BJ (cell line): ENCODE results near the gene TRAF3IP1. TPM values are rescaled to one million over a fixed set of nuclear protein-coding genes. Genes with fewer than 3 reads are reported as not detected.

Experiments used
- CTCF ChIA-PET: fragments of 350-600 bp; formaldehyde crosslinking; extraction: SDS; loops from one replicate; lab custom pipeline; 2021; ENCODE audit warnings: antibody characterized with exemption, inconsistent platforms; lab: Yijun Ruan, JAX
- POLR2A ChIA-PET: fragments of 300-600 bp; sonication (Branson Sonifier 250); formaldehyde crosslinking; extraction: SDS; loops from one replicate; lab custom pipeline; 2021; ENCODE audit warnings: antibody characterized with exemption; lab: Charles Lee
- DNase-seq: peaks from one replicate; pipeline ENCODE4 v3.0.0-alpha.2; 2011; ENCODE audit warnings: low read depth
- H3K27me3 ChIP-seq: 2 replicates; pipeline ENCODE4 v1.6.0; 2011; ENCODE audit warnings: low read length; ENCODE audit not compliant: control insufficient read depth, insufficient read depth
- H3K36me3 ChIP-seq: 2 replicates; pipeline ENCODE4 v1.5.1; 2011; ENCODE audit warnings: low read length; ENCODE audit not compliant: control insufficient read depth, insufficient read depth
- H3K4me3 ChIP-seq: 2 replicates; pipeline ENCODE4 v1.5.1; 2011; ENCODE audit warnings: low read depth, mild to moderate bottlenecking, control low read depth, low read length
- CTCF ChIP-seq: IDR thresholded peaks from 2 replicates; pipeline ENCODE4 v1.5.1; 2011; ENCODE audit warnings: low read depth, mild to moderate bottlenecking, control low read depth, inconsistent platforms, low read length, moderate library complexity; ENCODE audit not compliant: insufficient read depth
- polyA plus RNA-seq: library from polyadenylated mRNA; depleted of rRNA; stranded (reverse); fragments of >200 nt; gene quantifications from 2 replicates; pipeline ENCODE4 v1.2.3, GENCODE V29; 2011

TRAF3IP1 gene
- polyA plus RNA-seq, 1 experiment = 5.8 TPM

DNA sequence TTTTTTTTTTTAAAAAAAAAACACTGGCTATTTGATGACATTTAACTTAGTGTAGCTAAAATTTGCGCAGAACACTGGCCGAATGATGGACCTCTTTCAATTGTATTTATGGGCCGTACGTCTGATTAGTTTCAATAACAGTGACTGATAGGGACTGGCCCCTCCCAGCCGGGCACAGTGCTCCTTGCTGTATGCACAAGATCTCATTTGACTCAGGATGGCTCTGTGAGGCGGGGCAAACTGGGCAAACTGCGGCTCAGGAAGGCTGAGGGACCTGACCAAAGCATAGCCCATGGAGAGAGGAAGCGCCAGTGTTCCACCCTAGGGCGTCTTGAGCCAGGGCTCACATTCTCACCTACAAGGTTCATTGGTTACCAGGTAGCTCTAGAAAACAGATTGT lies 21.2 kb downstream of the TRAF3IP1 start:
- TF ChIP-seq CTCF = no peak
- no peak overlapping the region for H3K4me3 ChIP-seq
- H3K36me3 ChIP-seq = peaks cover 9% of the 10 kb centered on the region
- ChIA-PET POLR2A (no interaction called here), CTCF (interaction anchor here (0.6 to 6.4 kb wide), 4 partner anchors 9 to 328 kb away, joined by 3 to 33 read pairs (median 3); no protein-coding TSS in a partner anchor)
- no peak for DNase-seq
- H3K27me3 ChIP-seq = no peaks in the 10 kb centered on the region

- Histone ChIP-seq H3K4me3 (no peak overlapping the region), H3K27me3 (no peaks in the 10 kb centered on the region), H3K36me3 (peaks cover 6% of the 10 kb centered on the region)
- DNase-seq = no peak
- ChIA-PET POLR2A (no interaction called here), CTCF (interaction anchor here (0.9 to 6.4 kb wide), 2 partner anchors 10 to 13 kb away, joined by 3 to 33 read pairs; no protein-coding TSS in a partner anchor)
- no peak for TF ChIP-seq CTCF
Observed at GRCh38 chr2:238344035-238344434, 23.7 kb downstream of the TRAF3IP1 start.

- Histone ChIP-seq H3K27me3 (no peaks in the 10 kb centered on the region), H3K36me3 (peaks cover 2% of the 10 kb centered on the region), H3K4me3 (no peak overlapping the region)
- CTCF ChIA-PET = interaction anchor here (0.9 to 6.4 kb wide), 2 partner anchors 9 to 12 kb away, joined by 3 to 33 read pairs; no protein-coding TSS in a partner anchor
- no peak for TF ChIP-seq CTCF
- no peak for DNase-seq
- POLR2A ChIA-PET = no interaction called here
Observed at GRCh38 chr2:238344517-238344916, 24.2 kb downstream of the TRAF3IP1 start.

DNA sequence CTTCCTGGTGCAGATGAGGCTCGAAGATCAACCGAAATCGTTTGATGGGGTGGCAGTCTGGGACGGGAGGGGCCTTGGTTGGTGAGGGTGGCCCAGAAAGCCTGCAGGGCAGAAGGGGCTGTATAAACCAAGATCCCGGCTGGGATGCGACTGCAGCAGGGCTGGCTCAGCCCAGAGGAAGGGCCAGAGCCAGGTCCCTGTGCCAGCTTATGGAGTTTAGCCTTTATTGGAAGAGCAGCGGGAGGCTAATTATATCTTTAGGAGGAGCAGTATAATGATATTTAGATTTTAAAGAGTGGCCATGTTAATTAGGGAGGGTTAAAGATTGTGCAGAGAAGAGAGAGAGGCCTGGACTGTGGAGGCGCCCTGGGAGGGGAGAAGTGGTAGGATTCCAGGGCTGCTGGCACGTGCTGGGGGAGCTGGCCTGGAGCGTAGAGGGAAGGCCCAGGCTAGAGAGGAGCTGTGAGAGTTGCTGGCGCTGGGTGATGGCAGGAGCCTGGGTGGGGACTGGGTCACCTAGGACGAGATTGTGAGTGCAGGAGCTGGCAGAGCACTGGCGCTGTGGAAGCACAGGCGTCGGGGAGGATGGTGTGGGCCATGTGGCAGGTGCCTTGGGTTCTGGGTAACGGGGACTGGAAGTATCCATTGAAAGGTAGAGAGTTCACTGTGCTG lies 25.1 kb downstream of the TRAF3IP1 start:
- ChIA-PET CTCF (interaction anchor here (6.4 kb wide), 1 partner anchor 11 kb away, joined by 33 read pairs; no protein-coding TSS in a partner anchor), POLR2A (interaction anchor here (0.6 kb wide), 1 partner anchor 12 kb away, joined by 10 read pairs; no protein-coding TSS in a partner anchor)
- no peak for TF ChIP-seq CTCF
- no peaks in the 10 kb centered on the region for H3K27me3 ChIP-seq
- H3K4me3 ChIP-seq = no peak overlapping the region
- H3K36me3 ChIP-seq = peaks cover 2% of the 10 kb centered on the region
- DNase-seq = no peak

DNA sequence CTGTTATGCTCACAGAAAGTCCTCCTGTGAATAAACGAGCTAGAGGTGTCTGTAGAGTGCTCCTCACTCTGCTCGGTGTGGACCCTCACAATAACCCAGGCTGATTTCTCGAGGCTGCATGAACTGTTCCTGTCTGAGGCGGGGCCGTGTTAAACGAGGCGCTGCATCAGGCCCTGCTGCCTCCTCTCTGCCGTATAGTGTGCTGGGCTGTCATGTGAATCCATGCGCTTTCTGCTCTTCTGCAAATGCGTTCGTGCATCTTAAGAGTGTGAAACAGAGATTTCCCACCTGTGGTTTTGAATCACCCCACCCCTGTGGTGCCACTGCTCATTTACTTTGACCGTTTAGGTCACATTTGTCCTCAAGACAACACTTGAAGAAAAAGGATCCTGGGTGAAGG lies 26.2 kb downstream of the TRAF3IP1 start:
- Histone ChIP-seq H3K4me3 (no peak overlapping the region), H3K36me3 (peaks cover 5% of the 10 kb centered on the region), H3K27me3 (no peaks in the 10 kb centered on the region)
- TF ChIP-seq CTCF = no peak
- ChIA-PET POLR2A (no interaction called here), CTCF (interaction anchor here (6.4 kb wide), 1 partner anchor 10 kb away, joined by 33 read pairs; no protein-coding TSS in a partner anchor)
- DNase-seq = no peak
